ENCODE results near the gene ERVK3-1. TPM values are rescaled to one million over a fixed set of nuclear protein-coding genes. Genes with fewer than 3 reads are reported as not detected.

ERVK3-1 gene
- polyA plus RNA-seq, 1 donor from 2014 or later = 141 TPM

- Histone ChIP-seq H3F3A (ENCODE audit: insufficient read depth, low read length, poor library complexity, severe bottlenecking) (no peaks in the 10 kb centered on the region), H3K27me3 (ENCODE audit: insufficient read depth, low read depth, low read length) (no peaks in the 10 kb centered on the region), H4K20me1 (ENCODE audit: insufficient read depth) (no peaks in the 10 kb centered on the region), H3K36me3 (ENCODE audit: insufficient read depth, low read length) (peaks cover 14% of the 10 kb centered on the region), H2AFZ (ENCODE audit: low read depth, low read length) (peak within 1 kb of the TSS; percentile 94), H3K27ac (ENCODE audit: low read length) (peak within 1 kb of the TSS; percentile 91), H3K4me2 (ENCODE audit: low read length) (peak within 1 kb of the TSS; percentile 85), H3K9me3 (ENCODE audit: low read length) (peaks cover 13% of the 10 kb centered on the region), H3K4me3 (ENCODE audit: low read length) (peak within 1 kb of the TSS; percentile 100), H3K9me2 (ENCODE audit: insufficient read depth, low read length) (no peaks in the 10 kb centered on the region), H3K79me2 (replicated peaks; ENCODE audit: insufficient read depth, low read length) (peaks cover 55% of the 10 kb centered on the region), H3K9ac (ENCODE audit: low read length) (peak within 1 kb of the TSS; percentile 97)
- TF ChIP-seq MXI1 (conservative IDR thresholded peaks at IDR 0.05; ENCODE audit: poor library complexity, severe bottlenecking) (peak; percentile 67), TAF1 (IDR thresholded peaks at IDR 0.05; ENCODE audit: low read depth) (peak; percentile 89), EZH2 (IDR thresholded peaks at IDR 0.05; ENCODE audit: borderline replicate concordance, insufficient read depth, low read length, poor library complexity, severe bottlenecking) (no peak), POLR2AphosphoS5 (IDR thresholded peaks at IDR 0.05) (peak; percentile 96)
These were observed 26.6 kb upstream of the ERVK3-1 start, which contains the start of gene ZNF8 for GRCh38 chr19:58278541-58279041. Gene ZNF8, plus strand, starts transcription at chr19:58278955. Its CDS starts 127 bp downstream, at chr19:58279082.

- Histone ChIP-seq H4K20me1 (ENCODE audit: insufficient read depth) (no peaks in the 10 kb centered on the region), H3K9ac (ENCODE audit: low read length) (peak overlapping the region; percentile 97), H3K36me3 (ENCODE audit: insufficient read depth, low read length) (peaks cover 11% of the 10 kb centered on the region), H3K79me2 (replicated peaks; ENCODE audit: insufficient read depth, low read length) (peaks cover 62% of the 10 kb centered on the region), H3F3A (ENCODE audit: insufficient read depth, low read length, poor library complexity, severe bottlenecking) (no peaks in the 10 kb centered on the region), H3K9me2 (ENCODE audit: insufficient read depth, low read length) (no peaks in the 10 kb centered on the region), H2AFZ (ENCODE audit: low read depth, low read length) (peak overlapping the region; percentile 94), H3K4me3 (ENCODE audit: low read length) (peak overlapping the region; percentile 100), H3K4me2 (ENCODE audit: low read length) (peak overlapping the region; percentile 85), H3K27me3 (ENCODE audit: insufficient read depth, low read depth, low read length) (no peaks in the 10 kb centered on the region), H3K9me3 (ENCODE audit: low read length) (peaks cover 13% of the 10 kb centered on the region), H3K27ac (ENCODE audit: low read length) (peak overlapping the region; percentile 91)
- peak; percentile 65 for TF ChIP-seq MXI1 (conservative IDR thresholded peaks at IDR 0.05; ENCODE audit: poor library complexity, severe bottlenecking)
- TF ChIP-seq REST (IDR thresholded peaks at IDR 0.05; ENCODE audit: borderline replicate concordance) = peak; percentile 85
- no peak for TF ChIP-seq EZH2 (IDR thresholded peaks at IDR 0.05; ENCODE audit: borderline replicate concordance, insufficient read depth, low read length, poor library complexity, severe bottlenecking)
- TF ChIP-seq TAF1 (IDR thresholded peaks at IDR 0.05; ENCODE audit: low read depth) = no peak
These were observed 25.9 kb upstream of the ERVK3-1 start for GRCh38 chr19:58279042-58279924.

- peak overlapping the region; percentile 97 for H3K9ac ChIP-seq (ENCODE audit: low read length)
- peaks cover 66% of the 10 kb centered on the region for H3K79me2 ChIP-seq (replicated peaks; ENCODE audit: insufficient read depth, low read length)
- peaks cover 12% of the 10 kb centered on the region for H3K36me3 ChIP-seq (ENCODE audit: insufficient read depth, low read length)
- H3K9me2 ChIP-seq (ENCODE audit: insufficient read depth, low read length) = no peaks in the 10 kb centered on the region
- H2AFZ ChIP-seq (ENCODE audit: low read depth, low read length) = no peak overlapping the region
- no peak for TF ChIP-seq RAD21 (conservative IDR thresholded peaks at IDR 0.05)
- TF ChIP-seq EP300 (conservative IDR thresholded peaks at IDR 0.05; ENCODE audit: poor library complexity, severe bottlenecking) = no peak
- TF ChIP-seq SMC3 (conservative IDR thresholded peaks at IDR 0.05; ENCODE audit: poor library complexity) = no peak
- TF ChIP-seq EZH2 (IDR thresholded peaks at IDR 0.05; ENCODE audit: borderline replicate concordance, insufficient read depth, low read length, poor library complexity, severe bottlenecking) = no peak
- TF ChIP-seq CTCF (IDR thresholded peaks at IDR 0.05; ENCODE audit: poor library complexity, severe bottlenecking) = no peak
- no peak for TF ChIP-seq REST (IDR thresholded peaks at IDR 0.05; ENCODE audit: borderline replicate concordance)
- H3K4me2 ChIP-seq (ENCODE audit: low read length) = peak overlapping the region; percentile 85
- H3K4me3 ChIP-seq (ENCODE audit: low read length) = peak overlapping the region; percentile 100
- peaks cover 13% of the 10 kb centered on the region for H3K9me3 ChIP-seq (ENCODE audit: low read length)
- H3K27ac ChIP-seq (ENCODE audit: low read length) = peak overlapping the region; percentile 91
- H4K20me1 ChIP-seq (ENCODE audit: insufficient read depth) = no peaks in the 10 kb centered on the region
- H3F3A ChIP-seq (ENCODE audit: insufficient read depth, low read length, poor library complexity, severe bottlenecking) = no peaks in the 10 kb centered on the region
- no peaks in the 10 kb centered on the region for H3K27me3 ChIP-seq (ENCODE audit: insufficient read depth, low read depth, low read length)
These were observed 25.3 kb upstream of the ERVK3-1 start for GRCh38 chr19:58279925-58280316.
